ENCODE measurements around the gene CTNND2.

DNA sequence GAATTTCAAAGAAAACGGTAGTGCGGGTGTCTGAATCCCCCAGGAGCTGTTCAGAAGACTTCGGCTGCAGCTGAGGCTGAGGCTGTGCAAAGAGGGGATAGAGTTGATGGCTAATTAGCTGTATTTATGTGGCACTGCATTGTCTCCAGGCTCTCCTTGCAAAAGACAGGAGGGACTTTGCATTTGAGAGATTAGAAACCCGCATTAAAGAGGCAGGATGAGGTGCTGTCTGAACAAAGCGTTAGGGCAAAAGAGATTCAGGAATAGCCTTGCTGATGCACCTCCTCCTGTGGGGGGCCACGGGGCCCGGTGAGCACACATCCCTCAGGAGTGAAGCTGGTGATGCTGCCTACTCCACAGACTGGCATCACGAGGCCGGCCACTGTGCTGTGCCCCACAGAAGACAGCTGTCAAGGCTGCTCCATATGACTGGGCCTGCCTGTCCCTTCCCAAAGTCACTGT is 799.6 kb downstream of the CTNND2 start:
- TF ChIP-seq POLR2A (IDR thresholded peaks at IDR 0.05) = no peak
- no peak for TF ChIP-seq POLR2AphosphoS5 (IDR thresholded peaks at IDR 0.05)
- no peak for TF ChIP-seq EP300 (IDR thresholded peaks at IDR 0.05)
